CD14-positive monocyte (primary cell): ENCODE data around the gene DCAF17. TPM values are rescaled to one million over a fixed set of nuclear protein-coding genes. Genes with fewer than 3 reads are reported as not detected.

Source experiments
- DNase-seq, 3 donors: peaks; one replicate each; pipeline ENCODE4 v3.0.0-alpha.2; 2011 to 2022
- H2AFZ ChIP-seq: 2 replicates; pipeline ENCODE4 v1.6.0; 2012; ENCODE audit warnings: mild to moderate bottlenecking, low read depth, low read length, inconsistent platforms; ENCODE audit not compliant: insufficient read depth, poor library complexity, severe bottlenecking
- H3K27ac ChIP-seq, 2 donors: 1 replicate in 1 of 2; 2 replicates in 1 of 2; pipeline ENCODE4 v1.5.1; 2012 to 2013; ENCODE audit warnings: low read length in 2 of 2, control low read depth in 1 of 2, inconsistent platforms in 1 of 2, low read depth in 1 of 2, mild to moderate bottlenecking in 1 of 2
- H3K27me3 ChIP-seq, 2 donors: one replicate each; pipeline versions ENCODE4 v1.6.0 to v1.6.1; 2011 to 2013; ENCODE audit warnings: low read length in 2 of 2; ENCODE audit not compliant: control insufficient read depth in 2 of 2, insufficient read depth in 2 of 2
- H3K36me3 ChIP-seq, 2 donors: replicated peaks in 1 of 2; 1 replicate in 1 of 2; 2 replicates in 1 of 2; pipeline versions ENCODE4 v1.5.1 to v1.6.1; 2012 to 2013; ENCODE audit warnings: low read length in 2 of 2, control low read depth in 1 of 2, inconsistent platforms in 1 of 2, mild to moderate bottlenecking in 1 of 2; ENCODE audit not compliant: insufficient read depth in 2 of 2, control insufficient read depth in 1 of 2
- H3K4me1 ChIP-seq, 2 donors: 1 replicate in 1 of 2; 2 replicates in 1 of 2; pipeline versions ENCODE4 v1.5.1 to v1.6.1; 2012 to 2013; ENCODE audit warnings: low read length in 2 of 2, control low read depth in 1 of 2, inconsistent platforms in 1 of 2, mild to moderate bottlenecking in 1 of 2, moderate library complexity in 1 of 2; ENCODE audit not compliant: insufficient read depth in 2 of 2, control insufficient read depth in 1 of 2
- H3K4me2 ChIP-seq: replicated peaks from 2 replicates; pipeline ENCODE3; 2012; ENCODE audit warnings: low read length, moderate library complexity, mild to moderate bottlenecking; ENCODE audit not compliant: poor library complexity, severe bottlenecking; ENCODE audit errors: extremely low read depth
- H3K4me3 ChIP-seq, 3 experiments: fragments of 200-600 bp in 1 of 3; sonication (generic) in 1 of 3; replicated peaks in 1 of 3; 1 replicate in 2 of 3; 2 replicates in 1 of 3; pipeline ENCODE4 v1.5.1; 2011 to 2013; ENCODE audit warnings: low read length in 3 of 3, mild to moderate bottlenecking in 3 of 3, control low read depth in 2 of 3, low read depth in 2 of 3, inconsistent platforms in 1 of 3, moderate library complexity in 1 of 3
- H3K79me2 ChIP-seq: 2 replicates; pipeline ENCODE4 v1.6.0; 2012; ENCODE audit warnings: mild to moderate bottlenecking, control low read depth, inconsistent platforms, low read length, moderate library complexity; ENCODE audit not compliant: insufficient read depth
- H3K9ac ChIP-seq: 2 replicates; pipeline ENCODE4 v1.6.0; 2017; ENCODE audit warnings: low read length, mild to moderate bottlenecking; ENCODE audit not compliant: insufficient read depth, poor library complexity, severe bottlenecking
- H3K9me3 ChIP-seq, 2 donors: replicated peaks in 1 of 2; 1 replicate in 1 of 2; 2 replicates in 1 of 2; pipeline versions ENCODE4 v1.5.1 to v1.6.1; 2012 to 2013; ENCODE audit warnings: low read length in 2 of 2, control low read depth in 1 of 2; ENCODE audit not compliant: control insufficient read depth in 1 of 2, insufficient read depth in 1 of 2
- H4K20me1 ChIP-seq: 2 replicates; pipeline ENCODE4 v1.6.0; 2012; ENCODE audit warnings: mild to moderate bottlenecking, low read length, control low read depth, moderate library complexity; ENCODE audit not compliant: insufficient read depth
- H3K27ac Mint-ChIP-seq, 7 donors: one replicate each; pipeline ENCODE4 v1.8.0; 2020; ENCODE audit warnings: mild to moderate bottlenecking in 7 of 7, mixed read lengths in 7 of 7, moderate library complexity in 6 of 7, inconsistent platforms in 2 of 7
- H3K27me3 Mint-ChIP-seq, 3 donors: one replicate each; pipeline ENCODE4 v1.8.0; 2021 to 2022; ENCODE audit warnings: low read depth in 3 of 3, mild to moderate bottlenecking in 3 of 3, mixed read lengths in 3 of 3, moderate library complexity in 3 of 3, inconsistent platforms in 1 of 3
- H3K36me3 Mint-ChIP-seq, 2 donors: one replicate each; pipeline ENCODE4 v1.8.0; 2020; ENCODE audit warnings: mixed read lengths in 2 of 2, inconsistent platforms in 1 of 2, mild to moderate bottlenecking in 1 of 2
- H3K4me1 Mint-ChIP-seq: one replicate; pipeline ENCODE4 v1.8.0; 2020; ENCODE audit warnings: mild to moderate bottlenecking, mixed read lengths
- H3K4me3 Mint-ChIP-seq, 2 donors: one replicate each; pipeline ENCODE4 v1.8.0; 2020; ENCODE audit warnings: mild to moderate bottlenecking in 2 of 2, mixed read lengths in 2 of 2, moderate library complexity in 1 of 2
- H3K9me3 Mint-ChIP-seq, 7 donors: one replicate each; pipeline ENCODE4 v1.8.0; 2020 to 2022; ENCODE audit warnings: mixed read lengths in 7 of 7, mild to moderate bottlenecking in 6 of 7, moderate library complexity in 6 of 7, inconsistent platforms in 2 of 7
- CTCF ChIP-seq: fragments of 200-600 bp; IDR thresholded peaks from one replicate; pipeline ENCODE4 v1.8.0; 2022; ENCODE audit warnings: antibody characterized with exemption, mild to moderate bottlenecking
- WGBS: methylation state at CpG from one replicate; pipeline ENCODE4 v1.1.5; 2013; ENCODE audit warnings: missing lambda C conversion rate; ENCODE audit not compliant: insufficient coverage; 5-methylcytosine and 5-hydroxymethylcytosine counted together
- intact Hi-C, 2 donors: fragments of 100-400 bp; cut with micrococcal nuclease; formaldehyde crosslinking; loops; one replicate each; pipeline versions ENCODE4 v1.15.0 to v1.15.1; 2023
- polyA plus RNA-seq, 3 donors: library from polyadenylated mRNA; depleted of rRNA in 1 of 3; unstranded in 2 of 3; stranded (reverse) in 1 of 3; fragments of 300-500 nt in 2 of 3; fragments of >200 nt in 1 of 3; fragmentation: Illumina TruSeq in 2 of 3; gene quantifications; 1 replicate in 2 of 3; 2 replicates in 1 of 3; pipeline ENCODE4 v1.2.3, GENCODE V29; 2012 to 2021

DCAF17 gene
- polyA plus RNA-seq, 3 donors: 4.1 to 7.2 (median 7.0) TPM

GRCh38 chr2:171475979-171476378 is 42.0 kb downstream of the DCAF17 start:
- Mint-ChIP-seq H3K4me3 (no peak overlapping the region), H3K36me3 (peaks cover 68 to 73% of the 10 kb centered on the region in 2 donors), H3K27ac (no peak overlapping the region), H3K9me3 (no peaks in the 10 kb centered on the region), H3K4me1 (no peaks in the 10 kb centered on the region), H3K27me3 (no peaks in the 10 kb centered on the region)
- no CpG with 5 or more reads among the region's 1 CpG for WGBS
- Histone ChIP-seq H3K4me1 (no peaks in the 10 kb centered on the region), H2AFZ (no peak overlapping the region), H3K27me3 (no peaks in the 10 kb centered on the region), H3K27ac (no peak overlapping the region), H3K36me3 (peaks cover 72 to 90% of the 10 kb centered on the region in 2 donors), H3K9me3 (no peaks in the 10 kb centered on the region), H3K9ac (no peak overlapping the region), H3K4me2 (no peak overlapping the region), H3K79me2 (no peaks in the 10 kb centered on the region), H4K20me1 (no peaks in the 10 kb centered on the region), H3K4me3 (no peak overlapping the region)
- no peak for TF ChIP-seq CTCF
- DNase-seq: no peak
- intact Hi-C loops: no loop called here

GRCh38 chr2:171478345-171478744 is 44.3 kb downstream of the DCAF17 start:
- no peak overlapping the region for H3K4me3 ChIP-seq
- no peaks in the 10 kb centered on the region for H3K9me3 Mint-ChIP-seq
- H3K9me3 ChIP-seq: no peaks in the 10 kb centered on the region
- no peak for DNase-seq
- peaks cover 10% of the 10 kb centered on the region for H3K4me1 Mint-ChIP-seq
- intact Hi-C loops: no loop called here
- H3K79me2 ChIP-seq: no peaks in the 10 kb centered on the region
- no peak for TF ChIP-seq CTCF
- WGBS: no CpG with 5 or more reads among the region's 1 CpG
- no peaks in the 10 kb centered on the region for H4K20me1 ChIP-seq
- H3K27ac Mint-ChIP-seq: no peak overlapping the region
- no peak overlapping the region for H2AFZ ChIP-seq
- no peak overlapping the region for H3K9ac ChIP-seq
- H3K36me3 ChIP-seq: peaks cover 58 to 90% of the 10 kb centered on the region in 2 donors
- H3K4me2 ChIP-seq: no peak overlapping the region
- H3K4me1 ChIP-seq: no peaks in the 10 kb centered on the region
- no peaks in the 10 kb centered on the region for H3K27me3 Mint-ChIP-seq
- no peaks in the 10 kb centered on the region for H3K27me3 ChIP-seq
- H3K27ac ChIP-seq: no peak overlapping the region
- H3K36me3 Mint-ChIP-seq: peaks cover 74 to 77% of the 10 kb centered on the region in 2 donors
- H3K4me3 Mint-ChIP-seq: no peak overlapping the region
